ENCODE results near the gene CCNY. TPM values are rescaled to one million over a fixed set of nuclear protein-coding genes. Genes with fewer than 3 reads are reported as not detected.

The CCNY gene
- total RNA-seq, 2 experiments from 2014 or later: 62.5 to 62.8 TPM

GRCh38 chr10:35584946-35585345 is 248.6 kb downstream of the CCNY start:
- ChIA-PET CTCF (no interaction called here), POLR2A (no interaction called here)

- POLR2A ChIA-PET: no interaction called here
- CTCF ChIA-PET: no interaction called here
Measured at GRCh38 chr10:35585356-35585755, 249.0 kb downstream of the CCNY start.

- CTCF ChIA-PET: no interaction called here
Measured at GRCh38 chr10:35585903-35586535, 249.7 kb downstream of the CCNY start.

GRCh38 chr10:35588836-35589235 is 252.5 kb downstream of the CCNY start:
- ChIA-PET CTCF (no interaction called here), POLR2A (no interaction called here)

More at GRCh38 chr10:35585903-35586535, 249.7 kb downstream of the CCNY start:
- POLR2A ChIA-PET: no interaction called here

DNA sequence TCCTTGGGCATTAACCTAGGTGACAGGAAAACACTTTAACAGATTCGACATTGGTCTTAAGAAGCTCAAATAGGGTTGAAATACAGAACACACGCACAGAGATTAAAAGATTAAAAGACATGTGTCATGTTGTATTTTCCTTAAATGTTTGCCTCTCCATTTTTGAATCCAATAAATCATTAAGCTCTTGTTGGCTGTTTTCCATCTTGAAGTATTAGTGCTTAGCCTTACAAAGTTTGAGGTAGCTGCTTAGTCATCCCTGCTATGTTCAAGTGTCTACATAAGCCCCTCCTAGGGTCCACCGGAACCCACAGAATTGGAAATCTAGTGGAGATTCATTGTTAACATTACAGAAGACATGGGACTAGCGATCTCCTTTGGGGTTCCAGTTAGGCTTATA is 256.1 kb downstream of the CCNY start:
- ChIA-PET CTCF (no interaction called here), POLR2A (no interaction called here)

- POLR2A ChIA-PET: no interaction called here
- CTCF ChIA-PET: interaction anchor here (0.6 kb wide), 1 partner anchor 354 kb away, joined by 3 read pairs; no protein-coding TSS in a partner anchor
Measured at GRCh38 chr10:35594115-35595079, 258.1 kb downstream of the CCNY start.

DNA sequence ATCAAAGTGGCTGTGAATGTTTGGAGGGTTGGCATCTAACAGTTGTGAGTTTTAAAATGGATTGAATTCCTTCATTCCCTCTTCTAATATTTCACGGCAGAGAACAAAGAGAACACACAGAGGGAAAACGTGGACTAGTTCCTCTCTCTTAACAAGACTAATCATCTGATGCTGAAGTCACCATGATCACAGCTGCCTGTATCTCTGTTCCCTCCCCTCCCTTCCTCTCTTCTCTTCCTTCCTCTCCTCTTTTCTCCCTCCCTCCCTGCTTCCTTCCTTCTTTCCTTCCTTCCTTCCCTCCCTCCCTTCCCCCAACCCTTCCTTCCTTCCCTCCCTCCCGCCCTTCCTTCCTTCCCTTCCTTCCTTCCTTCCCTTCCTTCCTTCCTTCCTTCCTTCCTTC is 258.8 kb downstream of the CCNY start:
- POLR2A ChIA-PET: no interaction called here
- CTCF ChIA-PET: no interaction called here

GRCh38 chr10:35598379-35598778 is 262.1 kb downstream of the CCNY start:
- POLR2A ChIA-PET: no interaction called here
- CTCF ChIA-PET: no interaction called here

- ChIA-PET POLR2A (no interaction called here), CTCF (no interaction called here)
Measured at GRCh38 chr10:35600193-35600592, 263.9 kb downstream of the CCNY start.

GRCh38 chr10:35605191-35605590 is 268.9 kb downstream of the CCNY start, which contains the start of gene GJD4:
Gene GJD4 (plus strand): TSS chr10:35605341. CDS start chr10:35605568, 227 bp downstream.
- CTCF ChIA-PET: interaction anchor here (0.6 kb wide), 1 partner anchor 119 kb away, joined by 7 read pairs; no protein-coding TSS in a partner anchor
- POLR2A ChIA-PET: no interaction called here

DNA sequence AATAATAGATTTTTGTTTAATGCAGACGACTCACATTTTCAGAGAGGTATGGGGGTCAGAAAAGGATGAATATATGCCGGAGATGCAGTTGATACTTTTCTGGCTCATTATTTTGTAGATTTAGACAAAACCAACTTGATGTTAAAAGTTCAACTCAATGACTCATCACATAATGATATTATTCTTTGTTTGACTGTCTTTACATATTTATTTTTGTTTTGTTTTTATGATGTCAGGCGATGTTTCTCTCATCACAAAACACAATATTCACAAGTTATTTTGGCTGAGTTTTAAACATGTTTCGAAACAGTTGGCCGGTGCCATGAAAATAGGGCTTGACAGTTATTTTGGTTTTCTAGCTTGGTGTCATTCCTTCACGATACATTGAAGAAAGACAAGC is 270.1 kb downstream of the CCNY start:
- POLR2A ChIA-PET: no interaction called here
- CTCF ChIA-PET: no interaction called here

DNA sequence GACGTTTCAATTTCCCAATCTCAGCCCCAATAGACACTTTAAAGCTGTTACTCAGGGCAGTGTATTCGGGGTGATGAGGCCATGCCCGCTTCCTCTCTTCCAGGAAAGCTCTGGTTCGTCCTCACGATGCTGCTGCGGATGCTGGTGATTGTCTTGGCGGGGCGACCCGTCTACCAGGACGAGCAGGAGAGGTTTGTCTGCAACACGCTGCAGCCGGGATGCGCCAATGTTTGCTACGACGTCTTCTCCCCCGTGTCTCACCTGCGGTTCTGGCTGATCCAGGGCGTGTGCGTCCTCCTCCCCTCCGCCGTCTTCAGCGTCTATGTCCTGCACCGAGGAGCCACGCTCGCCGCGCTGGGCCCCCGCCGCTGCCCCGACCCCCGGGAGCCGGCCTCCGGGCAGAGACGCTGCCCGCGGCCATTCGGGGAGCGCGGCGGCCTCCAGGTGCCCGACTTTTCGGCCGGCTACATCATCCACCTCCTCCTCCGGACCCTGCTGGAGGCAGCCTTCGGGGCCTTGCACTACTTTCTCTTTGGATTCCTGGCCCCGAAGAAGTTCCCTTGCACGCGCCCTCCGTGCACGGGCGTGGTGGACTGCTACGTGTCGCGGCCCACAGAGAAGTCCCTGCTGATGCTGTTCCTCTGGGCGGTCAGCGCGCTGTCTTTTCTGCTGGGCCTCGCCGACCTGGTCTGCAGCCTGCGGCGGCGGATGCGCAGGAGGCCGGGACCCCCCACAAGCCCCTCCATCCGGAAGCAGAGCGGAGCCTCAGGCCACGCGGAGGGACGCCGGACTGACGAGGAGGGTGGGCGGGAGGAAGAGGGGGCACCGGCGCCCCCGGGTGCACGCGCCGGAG is 271.4 kb downstream of the CCNY start:
- ChIA-PET POLR2A (no interaction called here), CTCF (no interaction called here)

DNA sequence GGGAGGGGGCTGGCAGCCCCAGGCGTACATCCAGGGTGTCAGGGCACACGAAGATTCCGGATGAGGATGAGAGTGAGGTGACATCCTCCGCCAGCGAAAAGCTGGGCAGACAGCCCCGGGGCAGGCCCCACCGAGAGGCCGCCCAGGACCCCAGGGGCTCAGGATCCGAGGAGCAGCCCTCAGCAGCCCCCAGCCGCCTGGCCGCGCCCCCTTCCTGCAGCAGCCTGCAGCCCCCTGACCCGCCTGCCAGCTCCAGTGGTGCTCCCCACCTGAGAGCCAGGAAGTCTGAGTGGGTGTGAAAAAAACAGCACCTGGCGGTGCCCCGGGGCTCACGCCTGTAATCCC is 272.0 kb downstream of the CCNY start:
- CTCF ChIA-PET: no interaction called here
- POLR2A ChIA-PET: no interaction called here

DNA sequence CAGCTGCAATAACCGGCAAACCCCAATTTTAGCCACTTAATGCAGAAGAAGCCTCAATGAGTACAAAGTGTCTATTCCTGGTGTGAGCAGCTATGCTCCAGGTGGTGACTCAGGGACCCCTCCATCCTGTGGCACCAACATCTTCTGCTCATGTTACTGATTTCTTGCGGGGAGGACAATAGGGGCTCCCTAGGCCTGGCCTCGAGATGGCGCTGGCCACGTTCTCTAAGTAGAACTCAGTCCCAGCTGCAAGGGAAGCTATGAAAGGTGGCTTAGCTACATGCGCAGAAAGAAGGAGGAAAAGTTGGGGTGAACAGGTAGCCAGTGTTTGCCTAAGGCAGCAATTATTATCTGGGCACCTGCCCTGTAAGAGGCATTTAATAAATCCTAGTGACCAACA is 275.4 kb downstream of the CCNY start:
- ChIA-PET CTCF (no interaction called here), POLR2A (no interaction called here)

DNA sequence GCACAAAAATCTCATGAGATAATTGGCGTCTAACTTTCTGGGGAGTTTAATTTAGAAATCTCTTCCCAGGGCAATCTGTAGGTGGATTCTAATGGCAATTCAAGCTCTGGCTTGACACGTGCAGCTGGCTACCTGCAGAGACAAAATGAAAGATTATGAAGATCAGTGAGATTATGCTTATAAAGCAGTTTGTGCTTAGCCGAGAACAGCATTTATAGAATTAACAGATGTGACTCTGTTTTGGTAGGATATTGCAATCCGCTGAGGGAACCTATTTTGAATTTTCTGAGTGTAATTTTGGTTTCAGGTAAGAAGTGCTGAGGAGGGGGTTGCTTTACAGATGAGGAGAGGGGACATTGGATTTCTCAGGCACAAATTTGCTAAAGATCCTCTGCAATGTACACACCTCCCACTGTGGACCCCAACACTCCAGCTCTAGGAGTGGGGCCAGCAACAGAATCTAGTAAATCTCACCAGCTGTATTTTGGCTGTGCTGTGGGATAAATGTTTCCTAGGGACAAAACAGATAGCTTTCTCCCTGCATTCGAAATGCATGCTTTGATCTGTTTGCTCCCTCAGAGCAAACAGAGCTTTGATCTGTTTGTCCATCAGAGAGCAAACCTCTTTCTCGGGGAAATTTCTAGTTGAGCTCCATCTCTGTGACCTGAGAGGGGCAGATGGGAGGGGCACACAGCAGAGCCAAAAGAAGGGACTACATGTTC is 276.2 kb downstream of the CCNY start:
- CTCF ChIA-PET: no interaction called here
- POLR2A ChIA-PET: no interaction called here

DNA sequence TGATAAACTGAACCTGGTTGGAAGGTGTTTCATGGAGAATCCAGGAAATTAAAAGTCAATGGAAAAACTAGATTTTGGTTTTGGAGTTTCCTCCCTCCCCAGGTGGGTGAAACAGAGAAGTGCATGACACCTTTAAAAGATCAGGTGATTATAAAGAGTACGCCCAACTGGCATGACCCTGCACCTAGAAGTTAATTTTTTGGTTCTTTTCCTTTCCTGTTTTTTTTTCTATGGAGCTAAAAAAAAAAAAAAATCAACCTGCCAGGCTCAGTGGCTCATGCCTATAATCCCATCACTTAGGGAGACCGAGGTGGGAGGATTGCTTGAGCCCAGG is 276.8 kb downstream of the CCNY start:
- CTCF ChIA-PET: no interaction called here
- POLR2A ChIA-PET: no interaction called here

- ChIA-PET CTCF (no interaction called here), POLR2A (no interaction called here)
Measured at GRCh38 chr10:35613597-35614226, 277.4 kb downstream of the CCNY start.

DNA sequence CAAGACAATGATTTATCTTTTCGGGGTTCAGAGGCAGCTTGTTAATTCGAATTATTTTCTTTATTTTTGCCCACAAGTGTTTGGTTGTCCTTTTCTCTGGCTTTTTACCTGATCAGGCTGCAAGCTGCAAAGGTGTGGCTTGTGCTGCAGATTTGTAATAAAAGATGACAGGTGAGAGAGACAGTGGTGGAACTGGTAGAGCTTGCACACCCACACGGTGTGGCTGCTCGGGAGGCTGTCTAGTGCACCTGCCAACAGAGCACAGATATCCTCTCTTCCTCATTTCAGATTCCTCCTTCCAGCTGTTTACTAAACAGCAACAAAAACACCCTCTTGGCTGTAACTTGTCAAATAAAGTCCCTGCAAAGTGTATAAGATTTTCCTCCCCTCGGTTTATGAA is 278.0 kb downstream of the CCNY start:
- POLR2A ChIA-PET: no interaction called here
- CTCF ChIA-PET: no interaction called here

Measured in activated CD8-positive, alpha-beta memory T cell treated with anti-CD3 and anti-CD28 coated beads for 36 hours (primary cell).